Stimulated activated CD4-positive, alpha-beta T cell treated with anti-CD3 and anti-CD28 coated beads, Interleukin-15, amount 100 ng/mL, for 24 hours (primary cell): Measurements from ENCODE around the gene UPF3A.
"Not testable (repeated sequence)": the region's sequence is repeated elsewhere in the genome, so short reads cannot be mapped to it uniquely, and the experiment has no call there.

Source experiments
- DNase-seq: peaks from one replicate; pipeline ENCODE4 v3.0.0-alpha.2; 2020

Gene UPF3A

GRCh38 chr13:114309806-114310410 lies 28.5 kb downstream of the UPF3A start:
- no peak for DNase-seq

GRCh38 chr13:114310956-114311355 lies 29.6 kb downstream of the UPF3A start:
- no peak for DNase-seq

GRCh38 chr13:114311387-114311786 lies 30.0 kb downstream of the UPF3A start:
- no peak for DNase-seq

- no peak for DNase-seq
These were observed 30.5 kb downstream of the UPF3A start for GRCh38 chr13:114311908-114312307.

GRCh38 chr13:114313061-114313860 lies 31.9 kb downstream of the UPF3A start:
- DNase-seq: peak; percentile 64

GRCh38 chr13:114314074-114314912 lies 32.9 kb downstream of the UPF3A start, which contains the start of gene CHAMP1:
Gene CHAMP1, plus strand, starts transcription at chr13:114314503. Its CDS starts 9,340 bp downstream, at chr13:114323843.
- peak; percentile 97 for DNase-seq

GRCh38 chr13:114315074-114315785 lies 33.8 kb downstream of the UPF3A start:
- DNase-seq: peak; percentile 8

- DNase-seq: no peak
These were observed 37.2 kb downstream of the UPF3A start for GRCh38 chr13:114318624-114319023.

GRCh38 chr13:114319441-114319913 lies 38.1 kb downstream of the UPF3A start:
- no peak for DNase-seq

GRCh38 chr13:114320065-114320464 lies 38.7 kb downstream of the UPF3A start:
- DNase-seq: no peak

- DNase-seq: no peak
These were observed 39.9 kb downstream of the UPF3A start for GRCh38 chr13:114321256-114321655.

GRCh38 chr13:114323349-114323748 lies 41.9 kb downstream of the UPF3A start:
- no peak for DNase-seq

GRCh38 chr13:114324334-114324733 lies 42.9 kb downstream of the UPF3A start:
- no peak for DNase-seq

GRCh38 chr13:114325729-114326128 lies 44.3 kb downstream of the UPF3A start:
- no peak for DNase-seq

GRCh38 chr13:114328034-114328433 lies 46.6 kb downstream of the UPF3A start:
- DNase-seq: no peak

GRCh38 chr13:114328595-114328994 lies 47.2 kb downstream of the UPF3A start:
- no peak for DNase-seq

GRCh38 chr13:114330086-114330485 lies 48.7 kb downstream of the UPF3A start:
- DNase-seq: no peak

- DNase-seq: not testable (repeated sequence)
These were observed 52.5 kb downstream of the UPF3A start for GRCh38 chr13:114333881-114334280.

GRCh38 chr13:114334305-114335053 lies 53.1 kb downstream of the UPF3A start:
- no peak for DNase-seq

- not testable (repeated sequence) for DNase-seq
These were observed 55.1 kb downstream of the UPF3A start for GRCh38 chr13:114336457-114336856.

- DNase-seq: no peak
These were observed 57.6 kb downstream of the UPF3A start for GRCh38 chr13:114338959-114339358.
